NCI-H2029 (cell line): ENCODE measurements around the gene HLA-DPB1.

Experiments used
- DNase-seq: peaks from one replicate; lab custom pipeline; 2025; lab: John Stamatoyannopoulos, UW

The HLA-DPB1 gene

DNA sequence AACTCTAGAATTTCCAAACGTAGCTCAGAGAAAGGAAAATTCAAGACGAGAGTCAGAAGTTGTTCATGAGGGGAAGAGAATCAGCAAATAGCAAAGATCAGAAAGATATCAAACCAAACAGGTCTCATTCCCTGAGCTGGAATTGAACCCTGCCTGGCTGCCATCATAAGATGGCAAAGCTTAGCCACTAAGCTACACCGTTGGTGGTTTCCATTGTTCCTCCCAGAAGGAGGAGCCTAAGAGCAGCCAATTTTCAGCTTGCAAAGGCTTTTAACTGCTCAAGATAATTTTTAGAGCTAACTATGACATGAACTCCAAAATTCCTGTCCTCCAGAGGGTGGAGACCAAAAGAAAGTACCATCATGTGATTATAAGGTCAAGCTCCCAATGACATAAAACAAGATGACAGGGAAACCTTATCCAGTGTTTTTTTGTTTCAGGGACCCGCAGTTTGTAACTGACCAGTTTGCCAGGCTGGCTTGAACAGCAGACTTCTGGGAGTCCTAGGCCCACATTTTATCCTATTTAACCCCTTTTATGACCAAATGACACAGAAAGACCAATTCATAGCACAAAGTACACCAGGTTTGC is 60.6 kb downstream of the HLA-DPB1 start:
- no peak for DNase-seq
